ENCODE data around the gene GALNT14. TPM values are rescaled to one million over a fixed set of nuclear protein-coding genes. Genes with fewer than 3 reads are reported as not detected.
A peak's percentile ranks its signal among the peaks of the same experiment; 100 is the strongest.

Gene GALNT14
- total RNA-seq, 2 donors from 2014 or later = 0.53 to 0.76 TPM

- DNase-seq = no peak
- ATAC-seq = no peak
- intact Hi-C loops (cut with DNase I) = no loop called here
Measured at GRCh38 chr2:31069643-31070325, 68.5 kb downstream of the GALNT14 start.

- DNase-seq (no peak), ATAC-seq (no peak)
- intact Hi-C loops (cut with DNase I) = no loop called here
Measured at GRCh38 chr2:31067259-31067658, 71.0 kb downstream of the GALNT14 start.

GRCh38 chr2:31066551-31066950, 71.7 kb downstream of the GALNT14 start:
- intact Hi-C loops (cut with DNase I) = no loop called here
- DNase-seq (no peak), ATAC-seq (no peak)

GRCh38 chr2:31066086-31066485, 72.2 kb downstream of the GALNT14 start:
- DNase-seq = no peak
- ATAC-seq = no peak
- intact Hi-C loops (cut with DNase I) = no loop called here

DNA sequence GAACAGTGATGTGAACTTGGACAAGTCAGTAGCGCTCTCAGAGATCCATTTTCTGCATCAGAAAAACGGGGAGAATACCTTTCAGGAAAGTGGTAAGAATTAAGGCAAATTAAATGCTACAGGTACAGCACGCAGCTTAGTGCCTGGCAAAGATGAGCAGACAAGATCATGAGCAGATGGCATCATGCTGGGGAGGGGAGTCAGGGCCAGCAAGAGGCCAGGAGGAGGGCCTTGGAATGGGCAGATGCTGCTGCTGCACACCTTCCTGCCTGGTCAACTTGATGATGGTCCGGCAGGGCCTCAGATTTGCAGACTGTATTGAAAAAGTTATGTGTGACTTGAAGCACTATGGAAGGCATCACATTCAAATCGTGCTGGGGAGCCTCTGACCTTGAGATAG, 72.9 kb downstream of the GALNT14 start:
- ATAC-seq (no peak), DNase-seq (no peak)

GRCh38 chr2:31060397-31060796, 77.8 kb downstream of the GALNT14 start:
- no peak for ATAC-seq
- intact Hi-C loops (cut with DNase I) = no loop called here
- no peak for DNase-seq

More for the DNA sequence above, 72.9 kb downstream of the GALNT14 start:
- intact Hi-C loops (cut with DNase I) = no loop called here

DNA sequence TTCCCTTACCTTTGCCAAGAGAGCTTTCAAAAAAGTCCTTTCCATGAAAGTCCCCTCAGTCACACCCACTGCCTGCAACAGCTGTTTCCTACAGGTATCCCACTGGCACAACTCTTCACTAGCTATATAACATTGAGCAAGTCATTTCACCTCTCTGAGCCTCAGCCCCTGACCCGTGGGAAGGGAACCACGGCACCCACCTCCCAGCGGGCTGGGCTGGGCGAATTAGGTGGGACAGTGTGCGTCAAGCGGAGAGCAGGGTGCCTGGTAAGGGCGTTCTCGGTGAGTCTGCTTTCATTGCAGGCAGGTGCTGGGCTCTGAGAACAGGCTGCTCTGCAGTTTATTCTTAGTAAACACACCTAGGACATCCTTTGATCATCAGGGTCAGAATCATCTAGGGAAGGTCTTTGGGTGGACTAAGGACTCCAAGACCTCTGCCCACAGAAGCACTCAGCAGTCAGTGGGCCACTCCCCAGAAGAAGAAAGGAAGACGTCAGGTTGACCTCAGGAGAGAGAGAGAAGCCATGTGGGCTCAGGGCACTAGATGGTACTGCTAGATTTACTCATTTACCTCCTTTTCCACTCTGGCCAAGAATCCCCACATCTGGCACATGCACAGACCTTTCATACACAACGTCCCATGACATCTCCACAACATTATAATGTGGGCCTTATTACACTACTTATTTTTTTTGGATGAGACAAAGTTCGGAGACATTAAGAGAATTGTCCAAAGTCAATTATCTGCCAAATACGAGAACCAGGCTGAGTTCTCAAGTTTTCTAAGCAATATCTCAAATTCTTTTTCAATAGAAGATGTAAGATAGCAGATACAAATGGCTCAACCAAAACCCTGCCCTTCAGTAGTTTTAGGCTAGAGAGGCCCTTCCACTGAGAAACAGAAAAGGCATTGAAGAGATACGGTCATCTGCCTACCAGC, 79.9 kb downstream of the GALNT14 start:
- ATAC-seq (no peak), DNase-seq (no peak)
- intact Hi-C loops (cut with DNase I) = no loop called here

DNA sequence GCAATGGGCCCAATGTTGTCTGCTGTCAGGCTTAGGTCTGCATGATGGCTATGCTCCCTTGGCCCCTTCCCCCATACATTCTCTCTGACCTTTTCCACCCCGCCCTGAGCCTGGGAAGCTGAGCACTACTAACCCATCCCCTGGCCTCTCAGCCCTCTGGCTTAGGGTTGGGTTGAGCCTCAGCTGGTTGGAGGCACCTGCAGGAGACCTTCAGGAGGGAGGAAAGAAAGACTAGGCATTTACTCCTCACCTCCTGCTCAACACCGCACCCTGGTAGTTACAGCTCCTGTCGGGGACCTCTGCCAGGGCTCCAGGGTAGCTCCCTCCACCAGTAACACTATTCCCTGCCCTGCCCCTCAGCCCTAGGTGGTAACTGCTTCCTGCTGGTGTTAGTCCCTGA, 80.5 kb downstream of the GALNT14 start:
- ATAC-seq = no peak
- intact Hi-C loops (cut with DNase I) = no loop called here
- DNase-seq = no peak

DNA sequence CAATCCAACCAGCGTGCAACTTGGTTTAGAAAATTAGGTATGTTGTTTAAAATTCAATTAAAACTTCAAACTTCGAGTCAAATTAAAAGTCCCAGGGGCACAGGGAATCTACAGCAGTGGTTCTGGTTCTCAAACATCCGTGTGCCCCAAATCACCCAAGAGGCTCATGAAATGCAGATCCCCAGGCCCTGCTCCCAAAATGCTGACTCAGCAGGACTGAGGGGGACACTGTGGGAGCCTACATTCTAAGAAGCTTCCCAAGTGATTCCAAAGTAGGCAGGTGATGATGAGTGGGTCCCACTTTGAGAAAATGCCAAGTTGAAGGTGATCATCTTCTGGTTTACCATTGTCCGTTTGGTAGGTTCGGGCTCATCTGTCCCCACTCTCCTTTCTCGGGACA, 82.3 kb downstream of the GALNT14 start:
- DNase-seq = no peak
- intact Hi-C loops (cut with DNase I) = no loop called here
- no peak for ATAC-seq

- intact Hi-C loops (cut with DNase I) = no loop called here
- DNase-seq (no peak), ATAC-seq (peak in 1 of 2 donors; percentile 29)
Measured at GRCh38 chr2:31054842-31055388, 83.3 kb downstream of the GALNT14 start.

DNA sequence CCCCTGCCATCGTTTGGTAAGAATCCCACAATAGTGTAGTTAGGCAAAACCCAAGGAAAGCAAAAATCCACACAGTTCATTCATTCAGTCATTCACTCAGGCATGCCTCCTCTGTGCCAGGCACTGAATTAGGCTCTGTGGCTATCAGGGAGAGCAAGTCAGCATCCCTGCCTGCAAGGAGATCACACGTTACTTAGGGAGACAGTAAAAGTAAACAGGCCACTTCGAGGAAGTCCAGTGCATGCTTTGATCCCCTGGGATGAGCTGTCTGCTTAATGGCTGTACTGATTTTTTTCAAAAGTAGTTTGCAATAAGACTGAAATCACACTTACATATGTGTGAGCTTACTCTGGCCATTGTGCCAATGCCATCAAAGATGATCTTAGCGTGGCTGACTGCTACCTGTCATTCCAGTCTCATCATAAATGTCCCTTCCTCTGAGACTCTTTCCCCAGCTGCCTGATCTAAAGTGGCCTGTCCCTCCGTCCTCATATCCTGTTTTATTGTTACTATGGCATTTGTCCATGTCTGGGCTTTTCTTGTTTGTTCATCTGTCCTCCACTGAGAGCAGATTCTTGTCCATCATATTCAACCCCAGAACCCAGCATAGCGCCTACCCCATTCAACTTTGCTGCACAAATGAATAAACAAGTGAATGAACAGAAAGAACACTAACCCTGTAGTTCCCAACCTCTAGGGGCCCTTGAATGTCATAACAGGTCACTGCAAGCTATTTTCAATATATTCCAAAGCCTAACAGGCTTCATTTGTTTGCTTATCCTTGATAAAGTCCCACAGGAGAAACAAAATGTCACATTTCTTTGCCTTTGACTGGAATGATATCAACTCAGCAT, 84.1 kb downstream of the GALNT14 start:
- ATAC-seq (peak; percentile 30 to 34), DNase-seq (no peak)
- intact Hi-C loops (cut with DNase I) = no loop called here

DNA sequence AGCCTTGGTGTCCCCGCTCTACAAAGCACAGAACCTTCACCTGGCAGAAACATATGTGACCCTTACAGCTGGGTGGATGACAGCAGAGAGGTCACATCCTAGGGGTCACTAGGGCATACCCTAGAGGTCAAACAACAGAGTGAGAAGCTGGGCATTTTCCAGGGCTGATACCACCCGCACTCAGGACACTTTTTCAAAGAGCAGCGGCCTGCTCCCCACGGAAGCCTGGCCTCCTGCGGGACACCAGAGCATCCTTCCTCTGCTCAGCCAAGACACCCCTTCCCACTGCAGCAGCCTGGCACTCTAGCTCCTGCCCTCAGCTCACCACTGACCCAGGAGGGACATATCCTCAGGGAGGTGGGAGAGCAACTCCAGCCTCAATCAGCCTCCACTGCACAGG, 86.0 kb downstream of the GALNT14 start:
- ATAC-seq = no peak

DNA sequence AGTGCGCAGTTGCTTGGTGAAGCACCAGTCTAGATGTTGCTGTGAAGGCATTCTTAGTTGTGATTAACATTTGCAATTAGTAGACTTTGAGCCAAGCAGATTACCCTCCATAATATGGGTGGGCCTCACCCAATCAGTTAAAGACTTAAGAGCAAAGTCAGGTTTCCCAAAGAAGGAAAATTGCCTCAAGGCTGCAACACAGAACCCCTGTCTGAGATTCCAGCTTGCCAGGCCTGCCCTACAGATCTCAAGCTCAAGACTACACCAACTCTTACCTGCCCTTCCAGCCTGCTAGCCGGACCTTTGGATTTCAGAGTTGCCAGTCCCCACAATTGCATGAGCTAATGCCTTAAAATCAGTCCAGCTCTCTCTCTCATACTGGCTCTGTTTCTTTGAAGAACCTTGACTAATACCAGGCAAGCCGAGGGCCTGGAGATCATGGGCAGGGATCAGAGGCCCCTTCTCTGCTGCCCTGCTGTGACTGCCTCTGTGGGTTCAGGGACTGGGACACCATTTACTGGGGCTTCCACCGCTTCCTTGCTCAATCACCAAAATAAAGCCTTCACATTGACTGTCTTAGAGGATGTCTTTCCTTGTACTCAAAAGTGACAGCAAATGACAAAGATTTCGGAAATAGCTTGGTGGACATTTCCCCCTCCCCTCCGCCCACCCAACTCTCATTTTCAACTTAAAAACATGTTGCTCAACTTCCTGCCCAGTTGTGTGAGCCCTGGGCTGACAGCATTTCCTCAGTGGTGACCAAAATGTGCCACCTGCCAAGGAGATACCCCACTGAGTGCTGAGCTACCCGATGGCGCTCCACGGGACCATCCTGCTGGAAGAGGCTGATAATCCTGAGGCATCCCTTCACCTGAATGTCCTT, 86.7 kb downstream of the GALNT14 start:
- ATAC-seq (no peak), DNase-seq (no peak)
- intact Hi-C loops (cut with DNase I) = no loop called here

More for the DNA sequence above, 86.0 kb downstream of the GALNT14 start:
- DNase-seq = no peak
- intact Hi-C loops (cut with DNase I) = no loop called here

- DNase-seq (no peak), ATAC-seq (no peak)
- intact Hi-C loops (cut with DNase I) = no loop called here
Measured at GRCh38 chr2:31049916-31050588, 88.2 kb downstream of the GALNT14 start.

DNA sequence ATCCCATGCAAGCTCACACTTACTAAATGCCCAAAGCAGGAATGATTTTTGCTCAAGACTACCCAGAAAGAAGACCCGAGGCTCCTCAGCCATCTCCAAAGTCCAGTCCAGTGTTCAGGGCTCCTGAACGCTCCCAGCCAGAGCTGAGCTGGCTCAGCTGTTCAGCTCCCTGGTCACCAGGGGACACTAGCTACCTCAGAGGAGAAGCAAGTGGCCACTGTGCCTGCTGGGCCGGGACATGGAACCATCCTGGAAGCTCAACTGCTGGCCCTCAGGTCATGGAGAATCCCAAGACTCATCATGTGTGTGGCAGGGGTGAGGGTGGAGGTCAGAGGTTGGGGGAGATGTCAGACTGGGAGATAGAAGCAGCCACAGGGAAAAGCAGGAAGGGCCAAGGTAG, 89.0 kb downstream of the GALNT14 start:
- ATAC-seq (no peak), DNase-seq (no peak)
- intact Hi-C loops (cut with DNase I) = no loop called here

- ATAC-seq = no peak
- DNase-seq = no peak
- intact Hi-C loops (cut with DNase I) = no loop called here
Measured at GRCh38 chr2:31047599-31047998, 90.6 kb downstream of the GALNT14 start.

DNA sequence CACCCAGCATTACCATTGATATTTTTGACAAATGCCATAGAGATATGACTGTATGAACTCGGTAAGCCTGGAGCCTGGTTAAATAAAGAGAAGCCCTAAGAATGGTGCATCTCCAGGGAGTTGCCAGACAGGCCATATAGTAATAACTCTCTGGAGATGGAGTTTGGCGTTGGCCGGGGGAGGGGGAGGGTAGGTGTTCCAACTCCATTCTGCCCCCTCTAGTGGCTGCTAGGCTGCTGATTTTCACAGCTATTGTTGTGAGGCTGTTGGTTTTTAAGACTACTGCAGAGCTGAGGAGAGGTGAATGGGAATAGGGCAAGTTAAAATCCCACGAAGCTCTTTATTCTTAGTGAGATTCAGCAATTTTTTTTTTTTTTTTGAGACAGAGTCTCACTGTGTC, 99.9 kb downstream of the GALNT14 start:
- intact Hi-C loops (cut with DNase I) = no loop called here
- no peak for ATAC-seq
- DNase-seq = no peak

GRCh38 chr2:31037058-31037457, 101.2 kb downstream of the GALNT14 start:
- ATAC-seq = no peak
- intact Hi-C loops (cut with DNase I) = no loop called here

More at GRCh38 chr2:31037058-31037457, 101.2 kb downstream of the GALNT14 start:
- DNase-seq = no peak
